ENCODE data around the gene SCO1.

Gene SCO1

GRCh38 chr17:10657148-10657547, 40.2 kb downstream of the SCO1 start, which contains the start of gene MYH3:
Gene MYH3, minus strand, starts transcription at chr17:10657309. Its CDS starts 2,245 bp downstream, at chr17:10655064.
- FAIRE-seq (no peak), DNase-seq (ENCODE audit: low spot score) (no peak)

- FAIRE-seq, result no peak
- DNase-seq (ENCODE audit: low spot score), result no peak
Observed at GRCh38 chr17:10653987-10654386, 43.3 kb downstream of the SCO1 start.

DNA sequence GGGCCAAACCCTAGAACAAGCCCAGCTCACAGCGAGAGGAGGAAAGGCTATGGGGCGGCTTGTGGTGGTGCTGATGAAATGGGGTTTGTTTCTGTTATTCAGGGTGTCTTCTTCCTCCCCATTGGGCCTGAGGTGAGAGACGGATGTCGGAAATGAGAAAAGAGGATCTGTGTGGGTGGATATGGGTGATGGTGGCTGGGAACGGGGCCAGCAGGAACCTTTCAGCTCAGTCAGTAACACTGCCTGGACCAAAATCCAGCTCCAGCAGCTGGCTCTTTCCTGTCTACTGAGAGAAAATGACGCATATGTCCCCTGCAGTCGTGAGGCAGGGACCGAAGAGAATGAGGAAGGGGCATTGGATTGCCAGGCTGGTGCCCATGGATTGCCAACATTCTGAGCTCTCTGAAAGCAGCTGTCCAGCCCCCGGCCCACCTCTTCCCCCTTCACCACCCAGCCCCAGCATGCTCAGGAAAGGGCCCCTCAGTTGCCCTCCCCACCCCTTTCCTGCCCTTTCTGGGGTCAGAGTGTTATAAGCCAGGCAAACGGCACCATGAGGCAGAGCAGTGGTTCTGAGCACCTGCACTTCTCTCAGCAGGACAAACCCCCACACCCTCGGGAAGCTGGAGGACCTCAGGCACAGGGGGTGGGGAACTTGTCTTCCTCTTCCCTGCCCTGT, 44.2 kb downstream of the SCO1 start:
- no peak for FAIRE-seq
- DNase-seq (ENCODE audit: low spot score), result no peak

- DNase-seq (ENCODE audit: low spot score) (no peak), FAIRE-seq (no peak)
Observed at GRCh38 chr17:10651927-10652326, 45.4 kb downstream of the SCO1 start.

- DNase-seq (ENCODE audit: low spot score) (no peak), FAIRE-seq (no peak)
Observed at GRCh38 chr17:10649602-10650001, 47.7 kb downstream of the SCO1 start.

GRCh38 chr17:10648956-10649355, 48.4 kb downstream of the SCO1 start:
- DNase-seq (ENCODE audit: low spot score) (no peak), FAIRE-seq (no peak)

DNA sequence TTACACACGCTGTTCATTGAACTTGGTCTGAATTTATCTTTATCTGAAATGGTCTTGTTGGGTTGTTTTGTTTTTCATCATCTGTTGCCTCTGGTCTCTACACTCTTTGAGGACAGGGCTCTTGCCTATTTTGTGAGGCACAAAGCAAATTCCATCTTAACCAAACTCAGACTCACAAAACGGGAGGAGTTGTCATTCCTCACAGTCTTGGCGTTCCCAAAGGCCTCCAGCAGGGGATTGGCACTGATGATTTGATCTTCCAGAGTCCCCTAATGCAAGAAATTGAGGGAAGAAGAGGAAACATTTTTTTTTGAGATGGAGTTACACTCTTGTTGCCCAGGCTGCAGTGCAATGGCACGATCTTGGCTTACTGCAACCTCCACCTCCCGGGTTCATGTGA, 49.0 kb downstream of the SCO1 start:
- DNase-seq (ENCODE audit: low spot score), result no peak
- no peak for FAIRE-seq

DNA sequence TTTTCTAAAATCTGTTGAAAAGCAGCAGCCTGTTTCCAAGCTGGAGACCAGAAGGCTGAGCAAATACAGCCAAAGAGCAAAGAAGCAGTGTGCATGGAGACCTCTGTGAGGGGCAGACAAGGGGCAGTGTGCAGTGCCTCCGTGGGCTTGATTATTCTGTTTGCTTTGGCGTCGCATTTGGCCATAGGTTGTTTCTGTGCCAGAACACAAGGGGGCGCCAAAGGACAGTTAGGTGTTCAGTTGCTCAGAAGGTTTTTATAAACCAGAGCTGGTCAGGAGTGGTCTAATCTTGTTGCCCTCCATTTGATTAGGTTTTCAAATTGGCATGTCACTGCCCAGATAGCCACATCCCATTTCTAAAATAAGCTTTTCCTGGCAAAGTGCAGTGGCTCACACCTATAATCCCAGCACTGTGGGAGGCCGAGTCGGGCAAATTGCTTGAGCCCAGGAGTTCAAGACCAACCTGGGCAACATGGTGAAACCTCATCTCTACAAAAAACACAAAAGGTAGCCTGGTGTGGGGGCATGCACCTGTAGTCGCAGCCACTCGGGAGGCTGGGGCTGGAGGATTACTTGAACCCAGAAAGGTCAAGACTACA, 50.8 kb downstream of the SCO1 start:
- FAIRE-seq, result no peak
- peak; percentile 29 for DNase-seq (ENCODE audit: low spot score)

DNA sequence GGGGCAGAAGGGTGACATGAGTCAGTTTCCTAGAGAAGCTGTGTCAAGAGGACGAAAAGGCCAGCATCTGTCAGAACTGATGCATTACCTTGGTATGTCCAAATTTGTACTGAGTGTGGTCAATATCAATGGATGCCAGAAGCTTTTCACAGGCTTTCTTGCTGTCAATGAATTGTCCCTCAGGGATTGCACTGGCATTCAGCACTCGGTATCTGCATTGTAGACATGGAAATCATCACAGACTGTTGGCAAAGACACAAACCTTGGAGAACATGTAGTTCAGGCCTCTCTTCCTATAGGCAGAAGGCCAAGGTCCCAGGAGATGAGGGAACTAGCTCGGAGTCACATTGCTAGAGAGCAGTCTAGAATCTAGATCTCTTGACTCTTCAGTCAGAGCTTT, 56.9 kb downstream of the SCO1 start:
- no peak for FAIRE-seq

DNA sequence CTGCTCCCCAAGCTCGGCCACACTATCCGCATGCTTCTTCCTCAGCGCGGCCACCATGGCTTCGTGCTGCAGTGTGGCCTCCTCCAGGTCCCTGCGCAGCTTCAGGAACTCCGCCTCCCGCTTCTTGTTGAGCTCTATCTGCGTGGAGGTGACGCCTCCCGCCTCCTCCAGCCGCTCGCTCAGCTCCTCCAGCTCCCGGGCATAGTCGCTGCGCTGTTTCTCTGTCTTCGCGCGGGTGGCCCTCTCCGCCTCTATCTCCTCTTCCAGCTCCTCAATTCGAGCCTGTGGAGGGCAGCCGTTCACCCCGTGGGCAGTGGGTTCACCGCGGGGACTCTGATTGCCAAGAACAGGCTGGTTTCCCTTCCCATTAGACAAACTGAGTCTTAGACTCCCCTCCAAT, 59.2 kb downstream of the SCO1 start:
- DNase-seq (ENCODE audit: low spot score), result no peak
- no peak for FAIRE-seq

More for the DNA sequence above, 56.9 kb downstream of the SCO1 start:
- DNase-seq (ENCODE audit: low spot score), result no peak

DNA sequence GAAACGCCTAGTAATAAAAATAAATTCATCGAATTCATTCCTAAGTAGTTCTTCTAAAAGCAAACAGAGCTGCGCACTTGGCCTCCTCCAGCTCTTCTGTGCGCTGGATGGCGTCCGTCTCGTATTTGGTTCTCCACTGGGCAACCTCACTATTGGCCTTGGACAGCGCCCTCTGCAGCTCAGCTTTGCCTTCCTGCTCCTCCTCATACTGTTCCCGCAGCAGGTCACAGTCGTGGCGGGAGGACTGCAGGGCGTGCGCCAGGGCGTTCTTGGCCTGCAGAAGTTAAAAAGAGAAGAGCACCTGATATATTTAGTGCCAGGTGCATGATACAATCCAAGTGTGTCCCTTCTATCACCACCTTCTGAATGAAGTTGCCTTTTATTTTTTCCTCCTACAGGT, 62.0 kb downstream of the SCO1 start:
- no peak for FAIRE-seq
- no peak for DNase-seq (ENCODE audit: low spot score)

DNA sequence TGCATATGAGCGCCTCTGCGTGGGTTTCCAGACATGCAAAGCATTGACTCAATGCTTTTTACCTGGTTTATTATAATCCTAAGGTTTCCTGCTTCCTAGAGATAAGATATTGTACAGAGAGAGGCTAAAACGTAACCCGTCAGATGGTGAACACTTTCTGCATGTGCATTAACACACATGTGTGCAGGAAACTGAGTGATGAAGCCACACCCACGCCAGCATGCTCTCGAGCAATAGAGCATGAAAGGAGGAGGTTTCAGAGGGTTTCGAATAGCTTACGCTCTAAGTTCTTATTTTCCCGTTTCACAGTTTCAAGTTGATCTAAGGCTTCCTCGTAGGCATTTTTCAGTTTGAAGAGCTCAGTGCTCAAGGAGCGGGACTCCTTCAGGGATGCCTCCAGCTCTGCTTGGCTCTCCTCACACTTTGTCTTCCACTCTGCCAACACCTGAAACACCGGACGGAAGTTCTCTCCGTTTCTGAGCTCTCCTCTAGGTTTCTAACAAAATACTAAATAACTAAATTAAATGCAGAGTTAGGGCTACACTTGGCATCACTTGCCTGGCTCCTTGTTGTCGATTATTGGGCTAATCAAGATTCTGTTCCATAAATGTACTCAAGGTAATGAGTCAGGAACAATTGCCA, 63.5 kb downstream of the SCO1 start:
- DNase-seq (ENCODE audit: low spot score) (no peak), FAIRE-seq (no peak)

DNA sequence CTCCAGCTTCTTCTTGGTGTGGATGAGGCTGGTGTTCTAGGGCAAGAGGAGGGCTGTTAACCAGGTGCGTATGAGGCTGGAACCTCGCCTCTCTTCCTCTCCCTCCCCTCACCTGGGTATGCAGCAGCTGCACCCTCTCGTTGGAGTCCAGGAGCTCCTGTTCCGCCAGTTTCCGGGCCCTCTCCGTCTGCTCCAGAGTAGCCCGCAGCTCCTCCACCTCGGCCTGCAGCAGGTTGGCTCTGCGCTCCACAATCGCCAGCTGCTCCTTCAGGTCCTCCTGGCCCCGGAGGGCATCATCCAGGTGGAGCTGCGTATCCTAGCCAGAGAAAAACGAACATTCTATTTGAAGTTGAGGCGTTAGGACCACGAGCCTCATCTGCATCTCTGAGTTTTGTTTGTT, 65.6 kb downstream of the SCO1 start:
- FAIRE-seq, result no peak
- DNase-seq (ENCODE audit: low spot score), result no peak

DNA sequence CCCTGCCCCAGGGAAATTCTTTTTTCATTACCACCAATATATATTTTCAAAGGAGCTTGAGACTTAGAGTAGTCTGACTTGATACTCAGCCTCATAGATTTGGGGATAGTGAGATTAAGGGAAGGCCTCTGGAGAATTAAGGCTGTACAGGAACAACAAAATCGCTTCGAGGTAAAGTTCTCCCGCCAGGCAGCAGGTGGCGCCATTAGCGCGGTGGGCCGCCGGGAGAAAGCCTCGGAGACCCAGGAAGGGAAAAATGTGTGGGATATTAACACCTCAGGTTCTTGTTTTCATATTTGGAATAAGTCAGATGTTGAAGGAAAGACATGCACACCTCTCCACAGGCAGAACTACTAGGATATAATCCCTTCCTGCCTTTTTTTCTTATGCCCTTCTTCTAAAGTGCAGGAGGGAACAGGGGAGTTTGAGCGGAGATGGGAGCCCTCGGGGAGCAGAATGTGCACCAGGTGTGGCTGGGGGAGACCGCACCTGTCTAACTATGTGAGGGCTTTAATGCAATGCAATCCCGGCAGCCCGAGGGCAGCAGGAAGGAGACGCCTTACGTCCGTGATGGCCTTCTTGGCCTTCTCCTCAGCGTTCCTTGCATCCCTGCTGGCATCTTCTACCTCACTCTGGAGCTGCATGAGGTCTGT, 66.2 kb downstream of the SCO1 start:
- FAIRE-seq, result no peak

GRCh38 chr17:10629706-10630105, 67.6 kb downstream of the SCO1 start:
- FAIRE-seq, result no peak

More for the DNA sequence above, 66.2 kb downstream of the SCO1 start:
- no peak for DNase-seq (ENCODE audit: low spot score)

GRCh38 chr17:10628756-10629155, 68.6 kb downstream of the SCO1 start:
- no peak for FAIRE-seq
- no peak for DNase-seq (ENCODE audit: low spot score)

More at GRCh38 chr17:10629706-10630105, 67.6 kb downstream of the SCO1 start:
- DNase-seq (ENCODE audit: low spot score), result no peak

DNA sequence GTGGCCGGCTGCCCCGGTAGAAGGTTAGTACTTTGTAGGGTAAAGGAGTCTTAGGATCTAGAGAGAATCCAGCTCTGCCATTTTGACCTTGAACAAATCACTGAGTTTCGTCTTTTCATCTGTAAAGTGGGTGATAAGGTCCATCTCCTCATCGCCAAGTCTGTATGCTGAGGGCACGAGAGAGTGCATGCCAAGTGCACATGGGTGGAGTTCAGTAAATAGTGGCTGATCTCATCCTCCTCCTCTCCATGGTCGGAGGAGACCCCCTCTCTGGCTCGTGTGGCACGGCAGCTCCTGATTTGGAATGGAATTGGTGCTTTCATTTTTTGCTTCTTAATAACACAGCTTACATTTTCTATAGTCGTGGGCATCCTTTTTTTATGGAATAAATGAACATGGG, 70.9 kb downstream of the SCO1 start:
- FAIRE-seq, result no peak
- DNase-seq (ENCODE audit: low spot score), result no peak

- DNase-seq (ENCODE audit: low spot score) (no peak), FAIRE-seq (no peak)
Observed at GRCh38 chr17:10624969-10625368, 72.4 kb downstream of the SCO1 start.

GRCh38 chr17:10623737-10624338, 73.5 kb downstream of the SCO1 start:
- DNase-seq (ENCODE audit: low spot score) (no peak), FAIRE-seq (no peak)

DNA sequence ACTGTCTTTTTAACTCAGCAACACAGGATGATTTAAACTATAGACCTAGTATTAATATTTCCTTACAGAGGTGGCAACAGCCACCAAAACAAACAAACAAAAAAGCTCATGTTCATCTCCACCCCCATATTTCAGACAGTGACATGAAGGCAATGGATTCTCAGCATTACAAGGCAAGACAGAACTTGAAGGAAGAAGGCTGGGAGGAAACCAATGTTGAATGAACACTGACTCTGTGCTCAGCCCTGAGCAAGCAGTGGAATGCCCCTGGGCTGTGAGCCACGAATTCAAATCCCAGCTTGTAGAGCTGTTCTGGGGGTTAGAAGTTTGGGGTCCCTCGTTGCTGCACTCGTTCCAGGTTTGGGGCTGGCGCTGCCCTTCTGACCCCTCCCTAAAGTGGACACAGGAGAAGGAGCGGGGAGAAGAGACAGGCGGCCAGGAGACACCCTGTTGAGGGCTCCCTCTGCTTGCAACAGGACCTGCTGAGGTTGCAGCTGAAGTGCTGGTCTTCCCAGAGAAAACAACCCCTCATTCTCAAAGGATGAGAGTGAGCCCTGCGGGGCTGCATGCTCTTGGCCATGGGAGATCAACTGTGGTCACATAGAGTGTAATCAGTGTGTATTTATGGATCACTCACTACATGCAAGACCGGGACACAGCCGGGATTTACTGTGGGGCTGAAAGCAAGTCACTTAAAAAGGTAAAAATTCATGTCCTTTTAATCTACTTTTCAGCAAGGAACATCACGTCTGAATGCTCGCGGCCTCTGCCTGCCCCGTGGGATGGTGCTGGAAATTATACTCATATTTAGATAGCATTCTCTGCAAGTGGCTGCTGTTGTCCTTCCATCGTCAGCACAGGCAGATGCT, 74.5 kb downstream of the SCO1 start:
- DNase-seq (ENCODE audit: low spot score) (no peak), FAIRE-seq (no peak)

Data from RCC 7860 (cell line).